NOMO-1 treated with DMSO at 0.1 percent for 48 hours (cell line): ENCODE data around the gene ELL.

ENCODE experiments used
- DNase-seq: peaks from one replicate; lab custom pipeline; 2025; ENCODE audit not compliant: unreplicated experiment; lab: John Stamatoyannopoulos, UW

The ELL gene

DNA sequence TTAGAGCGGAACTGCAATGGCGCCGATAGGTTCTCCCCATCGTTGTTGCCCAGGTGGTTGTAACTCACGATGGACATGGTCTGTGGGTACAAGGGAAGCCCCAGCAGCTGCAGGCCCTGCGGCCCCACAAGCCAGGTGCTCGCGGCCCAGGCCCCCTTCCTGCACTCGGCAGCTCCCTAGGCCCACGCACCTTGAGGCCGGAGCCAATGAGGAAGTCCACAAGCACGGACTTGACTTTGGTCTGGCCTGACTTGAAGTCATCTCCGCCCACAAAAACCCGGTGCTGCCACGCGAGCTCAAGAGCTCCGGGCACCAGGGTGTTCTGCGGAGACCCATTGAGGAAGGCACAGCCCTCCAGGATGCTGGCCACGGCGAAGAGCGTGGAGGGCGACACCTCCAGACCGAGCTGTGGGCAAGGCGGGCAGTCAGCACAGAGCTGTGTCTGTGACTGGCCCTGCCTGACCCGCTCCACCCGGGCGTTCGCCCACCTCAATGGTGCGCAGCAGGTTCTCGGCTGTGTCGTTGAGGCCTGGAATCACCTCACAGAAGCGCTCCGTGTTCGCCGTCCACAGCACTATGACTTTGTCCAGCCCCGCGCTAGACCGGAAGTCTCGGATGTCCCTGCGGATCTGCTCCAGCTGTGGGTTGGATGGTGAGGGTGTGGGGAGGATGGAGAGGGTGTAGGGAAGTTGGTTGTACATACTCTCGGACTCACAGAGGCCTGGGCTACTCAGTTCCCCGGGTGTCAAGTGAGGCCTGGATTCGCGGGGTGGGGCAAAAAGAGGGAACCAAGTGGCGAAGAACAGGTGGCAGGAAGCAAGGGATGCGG lies 85.8 kb downstream of the ELL start:
- DNase-seq = no peak

DNA sequence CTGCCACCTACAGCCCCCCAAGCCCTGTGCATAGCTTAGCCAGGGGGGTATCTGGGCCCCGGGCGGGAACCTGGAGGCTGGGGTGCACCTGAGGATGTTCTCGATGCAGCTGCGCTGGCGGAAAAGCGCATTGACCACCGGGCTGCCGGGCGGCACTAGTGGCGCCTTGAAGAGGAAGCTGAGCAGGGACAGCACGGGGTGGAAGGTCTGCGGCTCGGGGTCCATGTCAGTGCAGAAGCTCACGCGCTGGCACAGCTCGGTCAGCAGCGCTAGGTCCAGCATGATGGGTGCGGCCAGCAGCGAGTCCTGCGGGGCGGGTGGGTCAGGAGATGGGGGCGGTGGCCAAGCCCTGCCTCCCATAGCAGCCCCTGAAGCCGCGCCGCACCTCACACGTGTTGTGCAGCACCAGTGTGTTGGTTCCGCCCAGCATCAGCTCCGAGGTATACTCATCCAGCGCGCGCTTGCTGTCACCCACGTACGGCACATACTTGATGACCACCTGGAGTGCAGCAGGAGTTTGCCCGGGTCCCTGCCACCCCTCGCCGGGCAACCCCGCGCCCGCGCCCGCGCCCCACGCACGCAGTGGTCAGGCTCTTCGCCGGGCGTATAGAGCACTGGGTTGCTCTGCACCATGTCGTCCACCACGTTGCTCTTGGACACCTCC lies 86.6 kb downstream of the ELL start:
- DNase-seq = no peak

DNA sequence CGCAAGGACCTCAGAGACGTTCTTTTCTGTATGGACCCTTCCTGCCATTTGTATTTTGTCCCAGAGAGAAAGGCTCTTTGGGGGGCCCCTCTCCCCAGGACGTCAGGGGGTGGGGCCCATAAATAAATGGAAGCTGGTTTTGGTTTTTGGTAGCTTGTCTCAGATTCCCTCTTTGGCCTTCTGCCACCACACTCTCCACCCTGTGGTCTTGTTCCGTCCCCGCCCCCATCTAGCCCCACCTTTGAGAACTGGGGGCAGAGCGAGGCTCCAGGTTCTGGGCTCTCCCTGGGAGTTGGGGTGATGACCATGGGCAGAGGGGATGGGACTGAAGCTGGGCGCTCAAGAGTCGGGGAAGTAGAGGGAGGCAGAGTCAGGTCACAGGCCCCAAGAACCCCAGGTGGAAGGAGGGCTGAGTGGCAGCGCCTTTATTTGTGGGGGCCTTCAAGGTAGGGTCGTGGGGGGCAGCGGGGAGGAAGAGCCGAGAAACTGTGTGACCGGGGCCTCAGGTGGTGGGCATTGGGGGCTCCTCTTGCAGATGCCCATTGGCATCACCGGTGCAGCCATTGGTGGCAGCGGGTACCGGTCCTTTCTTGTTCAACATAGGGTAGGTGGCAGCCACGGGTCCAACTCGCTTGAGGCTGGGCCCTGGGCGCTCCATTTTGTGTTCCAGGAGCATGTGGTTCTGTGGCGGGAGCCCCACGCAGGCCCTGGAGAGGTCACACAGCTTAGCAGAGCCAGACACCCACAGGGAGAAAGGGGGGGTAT lies 87.3 kb downstream of the ELL start:
- no peak for DNase-seq

- DNase-seq = no peak
Measured at GRCh38 chr19:18433735-18434398, 88.0 kb downstream of the ELL start.

GRCh38 chr19:18433015-18433691 lies 88.7 kb downstream of the ELL start:
- no peak for DNase-seq

DNA sequence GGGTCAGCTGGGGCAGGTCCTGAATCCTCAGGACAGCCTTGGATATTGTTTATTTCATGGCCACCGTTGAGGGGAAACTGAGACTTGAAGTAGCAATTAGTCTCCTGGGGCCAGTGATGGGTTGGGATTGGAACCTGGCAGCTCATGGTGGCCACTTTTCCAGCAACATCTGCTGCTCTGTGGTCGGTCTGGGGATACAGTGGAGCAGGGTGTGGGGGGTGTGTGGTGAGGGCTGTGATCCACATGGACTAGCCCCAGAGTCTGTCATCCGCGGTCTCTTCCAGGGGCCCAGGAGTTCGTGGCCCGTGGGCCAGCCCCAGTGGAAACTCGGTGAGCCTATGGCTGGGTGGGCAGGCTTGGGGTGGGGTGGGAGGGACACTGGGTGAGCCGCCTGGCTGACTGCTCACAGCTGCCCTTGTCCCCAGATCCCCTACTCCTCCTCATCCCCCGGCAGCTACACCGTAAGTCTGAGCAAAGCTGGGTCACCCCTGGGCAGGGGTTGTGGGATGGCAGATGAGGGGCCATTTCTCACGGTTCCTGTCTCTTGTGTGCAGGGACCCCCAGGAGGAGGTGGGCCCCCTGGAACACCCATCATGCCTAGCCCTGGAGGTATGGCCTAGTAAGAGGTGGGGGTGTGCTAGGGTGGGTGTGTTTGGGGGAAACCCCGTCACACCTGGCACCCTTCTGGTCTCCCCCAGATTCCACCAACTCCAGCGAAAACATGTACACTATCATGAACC lies 89.4 kb downstream of the ELL start:
- no peak for DNase-seq

- no peak for DNase-seq
Measured at GRCh38 chr19:18431351-18432197, 90.3 kb downstream of the ELL start.

DNA sequence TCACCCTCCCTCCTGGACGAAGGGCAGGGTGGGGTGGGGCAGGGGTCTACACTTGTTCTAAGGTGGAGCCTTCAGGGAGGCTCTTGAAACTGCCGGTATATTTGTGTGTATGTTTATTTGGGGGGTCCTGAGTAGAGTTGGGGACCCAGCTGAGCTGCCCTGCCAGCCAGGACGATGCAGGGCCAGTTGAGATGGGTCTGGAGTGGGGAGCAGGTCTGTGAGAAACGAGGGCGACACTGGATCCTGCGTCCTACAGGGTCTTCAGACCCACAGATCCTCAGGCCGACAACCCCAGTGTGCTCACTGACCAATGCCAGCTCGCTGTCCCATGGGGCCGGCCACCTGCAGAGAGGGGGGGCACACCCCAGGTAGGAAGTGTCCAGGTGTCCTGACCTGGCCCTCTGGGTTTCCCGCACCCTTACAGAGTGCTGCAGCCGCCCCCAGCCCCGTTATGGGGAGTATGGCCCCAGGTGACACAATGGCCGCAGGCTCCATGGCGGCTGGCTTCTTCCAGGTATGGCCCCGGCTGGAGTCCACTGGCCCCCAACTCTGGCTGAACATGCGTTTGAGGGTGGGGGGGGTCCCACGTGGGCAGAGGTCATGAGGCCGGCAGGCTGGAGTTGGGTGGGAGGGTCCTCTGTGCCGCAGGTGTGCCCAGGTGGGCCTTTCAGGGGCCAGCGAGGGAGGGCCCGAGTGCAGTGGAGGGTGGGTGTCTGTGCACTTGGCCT lies 91.3 kb downstream of the ELL start:
- DNase-seq = no peak

GRCh38 chr19:18429717-18430416 lies 92.0 kb downstream of the ELL start:
- no peak for DNase-seq

DNA sequence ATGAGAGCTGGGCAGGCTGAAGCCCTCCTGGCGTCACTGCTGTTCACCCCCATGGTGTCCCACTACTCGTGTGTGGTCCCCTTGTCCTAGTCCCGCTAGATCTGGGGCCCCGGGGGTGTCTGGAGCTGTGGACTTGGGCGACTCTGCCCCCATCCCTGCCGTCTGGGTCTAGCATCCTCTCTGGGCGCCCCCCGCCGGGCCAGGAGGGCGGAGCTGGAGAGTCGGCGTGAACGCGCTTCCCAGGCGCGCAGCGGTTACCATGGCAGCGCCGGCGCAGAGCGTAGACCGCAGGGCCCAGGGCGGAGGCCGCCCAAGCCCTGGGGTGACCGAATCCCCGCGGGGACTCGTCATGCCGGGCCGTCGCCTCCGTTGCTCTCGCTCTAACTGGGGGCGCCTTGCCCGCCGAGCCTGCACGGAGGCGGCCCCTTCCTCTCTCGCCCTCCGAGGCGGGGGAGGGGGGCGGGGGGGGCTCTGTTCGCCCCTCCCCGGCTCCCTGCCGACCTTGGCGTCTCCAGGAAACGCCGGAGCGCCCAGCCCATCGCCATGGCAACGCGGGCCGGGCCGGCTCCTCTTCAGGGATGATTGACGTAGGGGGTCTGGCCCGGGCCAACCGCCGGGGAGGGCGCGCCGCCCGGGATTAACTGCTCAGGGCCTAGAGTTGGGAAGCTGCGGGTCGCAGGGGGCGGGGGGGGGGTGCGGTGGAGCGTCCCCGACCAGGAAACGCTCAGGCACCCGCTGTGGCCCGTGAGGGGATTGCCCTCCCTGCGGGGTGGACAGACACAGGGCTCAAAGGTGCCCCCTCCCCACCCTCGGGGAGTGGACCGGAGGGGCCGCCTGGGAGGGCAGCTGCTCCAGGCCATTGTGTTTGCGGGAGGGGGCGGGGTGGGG lies 92.8 kb downstream of the ELL start:
- no peak for DNase-seq

DNA sequence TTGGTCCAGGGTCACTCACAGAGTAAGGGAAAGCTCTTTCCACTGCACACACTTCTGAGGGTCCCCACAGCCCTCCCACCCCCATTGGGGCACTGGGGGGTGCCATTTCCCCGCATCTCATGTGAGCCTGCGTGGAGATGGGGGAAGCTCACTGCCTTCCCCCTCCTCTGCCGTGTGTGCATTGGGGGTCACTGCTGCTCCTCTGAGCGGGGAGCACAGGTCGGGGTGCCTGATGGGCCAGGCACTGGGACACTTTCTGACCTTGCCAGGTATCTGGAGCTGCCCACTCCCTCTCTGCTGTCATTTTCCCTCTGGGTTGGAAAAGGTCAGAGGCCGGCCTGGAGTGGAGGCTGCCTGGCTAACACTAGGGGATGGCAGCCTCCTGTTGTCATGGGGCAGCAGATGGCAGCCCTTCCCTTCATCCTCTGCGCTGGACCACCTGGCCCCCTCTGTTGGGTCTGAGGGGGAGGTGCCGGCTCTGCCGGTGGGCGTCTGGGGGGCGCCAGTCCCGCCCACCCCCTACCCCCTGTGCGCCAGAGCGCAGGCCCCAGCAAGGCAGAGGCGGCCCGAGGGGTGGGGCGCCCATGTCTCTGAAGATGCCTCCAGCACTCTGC lies 93.6 kb downstream of the ELL start:
- no peak for DNase-seq

GRCh38 chr19:18427743-18428113 lies 94.1 kb downstream of the ELL start:
- no peak for DNase-seq

GRCh38 chr19:18427080-18427742 lies 94.7 kb downstream of the ELL start:
- DNase-seq = no peak

- no peak for DNase-seq
Measured at GRCh38 chr19:18426416-18426767, 95.5 kb downstream of the ELL start.

DNA sequence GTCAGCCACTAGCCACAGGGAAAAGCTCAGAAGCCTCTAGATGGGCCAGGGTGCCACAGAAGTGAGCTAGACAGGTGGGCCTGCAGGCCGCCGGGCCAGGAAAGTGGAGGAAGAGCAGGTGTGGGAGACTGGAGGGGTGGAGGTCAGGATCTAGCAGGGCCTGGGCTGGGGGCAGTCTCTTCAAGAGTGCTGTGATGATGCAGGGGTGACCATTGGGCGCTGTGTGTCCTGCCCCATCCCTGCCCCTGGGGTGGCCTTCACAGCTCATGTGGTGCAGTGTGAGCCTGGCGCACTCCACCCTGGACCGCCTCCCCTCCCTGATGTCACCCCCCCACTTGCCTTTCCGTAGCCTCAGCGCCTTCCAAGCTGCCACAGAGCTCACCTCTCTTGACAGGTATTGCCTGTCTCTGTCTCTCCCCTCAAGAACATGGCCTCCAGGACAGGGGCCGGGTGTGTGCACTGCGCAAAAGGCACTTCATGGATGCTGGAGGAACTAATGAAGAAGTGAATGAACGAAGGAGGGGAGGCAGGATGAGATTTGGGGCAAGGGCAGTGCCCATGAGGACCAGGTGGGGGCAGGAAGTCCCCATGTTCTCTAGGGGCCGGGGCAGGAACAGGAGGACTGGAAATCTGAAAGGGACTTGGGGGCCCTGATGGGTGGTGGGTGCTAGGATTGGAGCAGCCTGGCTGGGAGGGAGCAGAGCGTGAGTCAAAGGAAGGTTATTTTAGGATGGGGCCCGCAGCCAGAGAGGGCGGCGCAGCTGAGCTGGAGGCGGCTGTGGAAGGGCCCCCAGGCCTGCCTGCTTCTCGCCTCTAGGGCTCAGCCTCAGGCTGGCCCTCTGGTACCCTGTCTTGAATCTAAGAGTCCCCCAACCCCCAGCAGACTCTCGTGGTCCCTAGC lies 96.1 kb downstream of the ELL start:
- DNase-seq = peak; percentile 7
